HCT116 (cell line): ENCODE results near the gene ADCK2. TPM values are rescaled to one million over a fixed set of nuclear protein-coding genes. Genes with fewer than 3 reads are reported as not detected.
"Not testable (repeated sequence)": the region's sequence is repeated elsewhere in the genome, so short reads cannot be mapped to it uniquely, and the experiment has no call there.

Source experiments
- ATAC-seq: fragments of 200-7000 bp; cut with Tn5 transposase; 2 replicates; pipeline ENCODE4 v1.9.1; 2020; ENCODE audit warnings: mild to moderate bottlenecking, moderate library complexity
- BruUV-seq: library from RNA; stranded (reverse); fragments of 400-500 nt; replicated peaks from 2 replicates; lab custom pipeline; 2021; lab: Mats Ljungman, UMichigan
- CTCF ChIA-PET: fragments of 300-600 bp; sonication (Branson Sonifier 250); formaldehyde crosslinking; loops from one replicate; lab custom pipeline; 2021; ENCODE audit warnings: antibody characterized with exemption; lab: Charles Lee
- POLR2A ChIA-PET: fragments of 300-600, 350-600 bp; sonication (Branson Sonifier 250); formaldehyde crosslinking; loops from one replicate; lab custom pipeline; 2021; ENCODE audit warnings: antibody characterized with exemption; lab: Charles Lee
- RAD21 ChIA-PET, 2 experiments: fragments of 300-600 bp; sonication (Branson Sonifier 250); formaldehyde crosslinking; loops; one replicate each; lab custom pipeline; 2023; ENCODE audit warnings: low total read pairs in 2 of 2; ENCODE audit not compliant: uncharacterized antibody in 2 of 2, unreplicated experiment in 2 of 2, low non-redundant PET in 1 of 2; lab: Charles Lee
- DNase-seq: peaks from one replicate; pipeline ENCODE4 v3.0.0-alpha.2; 2010; ENCODE audit warnings: low read depth, low spot score
- H2AFZ ChIP-seq: fragments of 200-600 bp; shearing (Covaris generic), sonication (generic); 2 replicates; pipeline ENCODE4 v1.6.1; 2017; ENCODE audit warnings: low read depth, mixed run types, mixed read lengths, antibody characterized with exemption, low read length; ENCODE audit not compliant: poor library complexity, severe bottlenecking
- H3K27ac ChIP-seq: 2 replicates; pipeline ENCODE4 v1.5.1; 2012; ENCODE audit warnings: low read depth, low read length
- H3K27me3 ChIP-seq: fragments of 200-600 bp; sonication (generic); 2 replicates; pipeline ENCODE4 v1.6.1; 2016; ENCODE audit warnings: mixed run types, low read length, mixed read lengths; ENCODE audit not compliant: insufficient read depth
- H3K36me3 ChIP-seq, 2 experiments: fragments of 200-500 bp in 1 of 2; fragments of 200-600 bp in 1 of 2; sonication (Bioruptor generic) in 1 of 2; sonication (generic) in 1 of 2; 2 replicates each; pipeline versions ENCODE4 v1.5.1 to v1.6.1; 2014 to 2016; ENCODE audit warnings: low read length in 2 of 2, inconsistent platforms in 1 of 2, mixed read lengths in 1 of 2, mixed run types in 1 of 2; ENCODE audit not compliant: insufficient read depth in 2 of 2, control insufficient read depth in 1 of 2
- H3K4me1 ChIP-seq, 2 experiments: fragments of 200-600 bp in 1 of 2; sonication (generic) in 1 of 2; 2 replicates each; pipeline versions ENCODE4 v1.5.1 to v1.6.1; 2012 to 2017; ENCODE audit warnings: low read length in 2 of 2, inconsistent platforms in 1 of 2, mild to moderate bottlenecking in 1 of 2, mixed read lengths in 1 of 2, mixed run types in 1 of 2, moderate library complexity in 1 of 2; ENCODE audit not compliant: insufficient read depth in 2 of 2, control insufficient read depth in 1 of 2
- H3K4me2 ChIP-seq: fragments of 200-600 bp; sonication (generic); 2 replicates; pipeline ENCODE4 v1.6.1; 2017; ENCODE audit warnings: mixed run types, low read length, mixed read lengths
- H3K4me3 ChIP-seq, 2 experiments: fragments of 200-600 bp in 1 of 2; sonication (generic) in 1 of 2; replicated peaks in 1 of 2; 2 replicates each; pipeline ENCODE4 v1.5.1; 2011 to 2016; ENCODE audit warnings: low read length in 2 of 2, control low read depth in 1 of 2, low read depth in 1 of 2, mild to moderate bottlenecking in 1 of 2, mixed read lengths in 1 of 2, mixed run types in 1 of 2
- H3K79me2 ChIP-seq: fragments of 200-600 bp; sonication (generic); 2 replicates; pipeline ENCODE4 v1.6.1; 2017; ENCODE audit warnings: mild to moderate bottlenecking, mixed run types, low read length, moderate library complexity, mixed read lengths; ENCODE audit not compliant: insufficient read depth
- H3K9ac ChIP-seq: fragments of 200-600 bp; sonication (generic); 2 replicates; pipeline ENCODE4 v1.6.1; 2016; ENCODE audit warnings: low read length, mixed read lengths
- H3K9me2 ChIP-seq: fragments of 200-600 bp; sonication (generic), shearing (Covaris generic); 2 replicates; pipeline ENCODE4 v1.6.1; 2017; ENCODE audit warnings: mixed run types, mild to moderate bottlenecking, moderate library complexity; ENCODE audit not compliant: insufficient read depth
- H3K9me3 ChIP-seq, 2 experiments: fragments of 200-500 bp in 1 of 2; fragments of 200-600 bp in 1 of 2; sonication (Bioruptor generic) in 1 of 2; sonication (generic) in 1 of 2; 2 replicates each; pipeline ENCODE4 v1.6.1; 2014 to 2017; ENCODE audit warnings: low read length in 2 of 2, mixed read lengths in 2 of 2, inconsistent platforms in 1 of 2, low read depth in 1 of 2, mild to moderate bottlenecking in 1 of 2, mixed run types in 1 of 2, moderate library complexity in 1 of 2; ENCODE audit not compliant: control insufficient read depth in 1 of 2, insufficient read depth in 1 of 2
- H4K20me1 ChIP-seq: fragments of 200-600 bp; sonication (generic), shearing (Covaris generic); 2 replicates; pipeline ENCODE4 v1.6.1; 2017; ENCODE audit warnings: mixed run types, mild to moderate bottlenecking, moderate library complexity; ENCODE audit not compliant: insufficient read depth
- ELF1 ChIP-seq: IDR thresholded peaks from 2 replicates; pipeline ENCODE4 v1.6.1; 2012; ENCODE audit warnings: low read depth, borderline replicate concordance
- FOSL1 ChIP-seq: IDR thresholded peaks from 2 replicates; pipeline ENCODE4 v1.6.1; 2012; ENCODE audit warnings: low read depth
- JUND ChIP-seq: IDR thresholded peaks from 2 replicates; pipeline ENCODE4 v1.6.1; 2012
- POLR2AphosphoS5 ChIP-seq: IDR thresholded peaks from 2 replicates; pipeline ENCODE4 v1.6.1; 2011; ENCODE audit warnings: mild to moderate bottlenecking, low read depth, low read length, moderate library complexity
- RAD21 ChIP-seq: IDR thresholded peaks from 2 replicates; pipeline ENCODE4 v1.6.1; 2012; ENCODE audit warnings: low read depth, mild to moderate bottlenecking
- REST ChIP-seq: IDR thresholded peaks from 2 replicates; pipeline ENCODE4 v1.6.1; 2012; ENCODE audit warnings: low read depth
- SP1 ChIP-seq: IDR thresholded peaks from 2 replicates; pipeline ENCODE4 v1.6.1; 2012; ENCODE audit warnings: low read depth
- SRF ChIP-seq: IDR thresholded peaks from 2 replicates; pipeline ENCODE4 v1.6.1; 2012; ENCODE audit warnings: low read depth
- TCF7L2 ChIP-seq: IDR thresholded peaks from 2 replicates; pipeline ENCODE4 v1.7.0; 2011; ENCODE audit warnings: borderline replicate concordance, inconsistent platforms; ENCODE audit not compliant: insufficient read depth, insufficient read length; ENCODE audit errors: extremely low read depth
- YY1 ChIP-seq: IDR thresholded peaks from 2 replicates; pipeline ENCODE4 v1.6.1; 2011; ENCODE audit warnings: low read length, low read depth, moderate library complexity, mild to moderate bottlenecking; ENCODE audit not compliant: insufficient replicate concordance; ENCODE audit errors: extremely low read depth
- ZFX ChIP-seq: fragments of 450-650 bp; IDR thresholded peaks from 2 replicates; pipeline ENCODE4 v1.6.1; 2017
- intact Hi-C: fragments of 100-400 bp; cut with micrococcal nuclease; formaldehyde crosslinking; loops from 2 replicates; pipeline ENCODE4 v1.10.0; 2022
- total RNA-seq: library from RNA; stranded (reverse); gene quantifications from one replicate; pipeline ENCODE4 v1.2.1, GENCODE V29; 2021; ENCODE audit not compliant: unreplicated experiment
- TF ChIP-seq, protein P1 (sequence below), 3 experiments: fragments of 200-600 bp in 1 of 3; sonication (generic) in 1 of 3; IDR thresholded peaks in 2 of 3; conservative IDR thresholded peaks in 1 of 3; 2 replicates each; pipeline ENCODE4 v1.5.1; 2012 to 2017; ENCODE audit warnings: low read depth in 2 of 3, low read length in 2 of 3, antibody characterized with exemption in 1 of 3, borderline replicate concordance in 1 of 3, control low read depth in 1 of 3, mild to moderate bottlenecking in 1 of 3, mixed read lengths in 1 of 3, mixed run types in 1 of 3, moderate library complexity in 1 of 3; ENCODE audit not compliant: insufficient read depth in 1 of 3
- TF ChIP-seq, protein P2 (sequence below): IDR thresholded peaks from 2 replicates; pipeline ENCODE4 v1.6.1; 2012
- TF ChIP-seq, protein P3 (sequence below): IDR thresholded peaks from 2 replicates; pipeline ENCODE4 v1.6.1; 2012

Gene ADCK2
- total RNA-seq, 1 experiment from 2014 or later, result 16.9 TPM

DNA sequence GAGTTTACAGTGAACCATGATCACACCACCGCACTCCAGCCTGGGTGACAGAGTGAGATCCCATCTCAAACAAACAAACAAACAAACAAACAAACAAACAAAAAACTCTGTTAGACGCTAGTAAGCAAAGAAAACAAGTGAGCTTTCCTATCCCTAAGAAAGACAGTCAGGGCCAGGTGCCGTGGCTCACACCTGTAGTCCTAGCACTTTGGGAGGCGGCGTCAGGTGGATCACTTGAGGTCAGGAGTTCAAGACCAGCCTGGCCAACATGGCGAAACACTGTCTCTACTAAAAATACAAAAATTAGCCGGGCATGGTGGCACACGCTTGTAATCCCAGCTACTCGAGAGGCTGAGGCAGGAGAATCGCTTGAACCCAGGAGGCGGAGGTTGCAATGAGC, 4.2 kb downstream of the ADCK2 start:
- ATAC-seq, H3K79me2 ChIP-seq, H3K4me2 ChIP-seq, H4K20me1 ChIP-seq, POLR2A ChIA-PET, H2AFZ ChIP-seq, H3K9me3 ChIP-seq, BruUV-seq, H3K4me3 ChIP-seq, H3K27me3 ChIP-seq, H3K27ac ChIP-seq, H3K9ac ChIP-seq, CTCF ChIA-PET, DNase-seq, H3K9me2 ChIP-seq, RAD21 ChIA-PET, H3K36me3 ChIP-seq: not testable (repeated sequence)
- peaks cover 9 to 23% of the 10 kb centered on the region in 2 experiments for H3K4me1 ChIP-seq
- intact Hi-C loops, result loop anchor here (5.0 kb wide), 1 partner anchor 545 kb away; no protein-coding TSS in a partner anchor

- POLR2A ChIA-PET, result no interaction called here
- no peak overlapping the region for H3K4me3 ChIP-seq
- H3K4me2 ChIP-seq, result no peak overlapping the region
- H3K4me1 ChIP-seq, result peaks cover 5 to 18% of the 10 kb centered on the region in 2 experiments
- no peak for TF ChIP-seq REST
- TF ChIP-seq SP1, result no peak
- TF ChIP-seq, protein P1, sequence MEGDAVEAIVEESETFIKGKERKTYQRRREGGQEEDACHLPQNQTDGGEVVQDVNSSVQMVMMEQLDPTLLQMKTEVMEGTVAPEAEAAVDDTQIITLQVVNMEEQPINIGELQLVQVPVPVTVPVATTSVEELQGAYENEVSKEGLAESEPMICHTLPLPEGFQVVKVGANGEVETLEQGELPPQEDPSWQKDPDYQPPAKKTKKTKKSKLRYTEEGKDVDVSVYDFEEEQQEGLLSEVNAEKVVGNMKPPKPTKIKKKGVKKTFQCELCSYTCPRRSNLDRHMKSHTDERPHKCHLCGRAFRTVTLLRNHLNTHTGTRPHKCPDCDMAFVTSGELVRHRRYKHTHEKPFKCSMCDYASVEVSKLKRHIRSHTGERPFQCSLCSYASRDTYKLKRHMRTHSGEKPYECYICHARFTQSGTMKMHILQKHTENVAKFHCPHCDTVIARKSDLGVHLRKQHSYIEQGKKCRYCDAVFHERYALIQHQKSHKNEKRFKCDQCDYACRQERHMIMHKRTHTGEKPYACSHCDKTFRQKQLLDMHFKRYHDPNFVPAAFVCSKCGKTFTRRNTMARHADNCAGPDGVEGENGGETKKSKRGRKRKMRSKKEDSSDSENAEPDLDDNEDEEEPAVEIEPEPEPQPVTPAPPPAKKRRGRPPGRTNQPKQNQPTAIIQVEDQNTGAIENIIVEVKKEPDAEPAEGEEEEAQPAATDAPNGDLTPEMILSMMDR (IDR thresholded peaks at IDR 0.05 in 2 of 3, conservative IDR thresholded peaks at IDR 0.05 in 1 of 3; ENCODE audit: borderline replicate concordance in 1 of 3, insufficient read depth in 1 of 3, low read depth in 2 of 3, low read length in 2 of 3), result no peak
- TF ChIP-seq POLR2AphosphoS5, result no peak
- no peak for TF ChIP-seq SRF
- TF ChIP-seq JUND, result no peak
- TF ChIP-seq, protein P2, sequence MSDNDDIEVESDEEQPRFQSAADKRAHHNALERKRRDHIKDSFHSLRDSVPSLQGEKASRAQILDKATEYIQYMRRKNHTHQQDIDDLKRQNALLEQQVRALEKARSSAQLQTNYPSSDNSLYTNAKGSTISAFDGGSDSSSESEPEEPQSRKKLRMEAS, result no peak
- no peak for TF ChIP-seq TCF7L2
- no peak for TF ChIP-seq ZFX
- TF ChIP-seq YY1, result no peak
- TF ChIP-seq ELF1, result no peak
- TF ChIP-seq FOSL1, result no peak
- no peak for TF ChIP-seq RAD21
- TF ChIP-seq, protein P3, sequence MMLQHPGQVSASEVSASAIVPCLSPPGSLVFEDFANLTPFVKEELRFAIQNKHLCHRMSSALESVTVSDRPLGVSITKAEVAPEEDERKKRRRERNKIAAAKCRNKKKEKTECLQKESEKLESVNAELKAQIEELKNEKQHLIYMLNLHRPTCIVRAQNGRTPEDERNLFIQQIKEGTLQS, result no peak
- H3K27me3 ChIP-seq, result no peaks in the 10 kb centered on the region
- H4K20me1 ChIP-seq, result no peaks in the 10 kb centered on the region
- H3K79me2 ChIP-seq, result no peaks in the 10 kb centered on the region
- no TSS peak for BruUV-seq
- no peaks in the 10 kb centered on the region for H3K9me3 ChIP-seq
- intact Hi-C loops, result loop anchor here (5.0 kb wide), 1 partner anchor 545 kb away; no protein-coding TSS in a partner anchor
- RAD21 ChIA-PET, result no interaction called here
- no peak for ATAC-seq
- H3K36me3 ChIP-seq, result peaks cover 0 to 4% of the 10 kb centered on the region in 2 experiments; a peak in 1 of 4 replicates
- no peaks in the 10 kb centered on the region for H3K9me2 ChIP-seq
- no peak overlapping the region for H3K9ac ChIP-seq
- no peak overlapping the region for H2AFZ ChIP-seq
- CTCF ChIA-PET, result no interaction called here
- H3K27ac ChIP-seq, result no peak overlapping the region
- DNase-seq, result no peak
These were observed 4.8 kb downstream of the ADCK2 start for GRCh38 chr7:140677496-140677895.
